Measurements from ENCODE around the gene RHOC.
"Not testable (repeated sequence)": the region's sequence is repeated elsewhere in the genome, so short reads cannot be mapped to it uniquely, and the experiment has no call there.

RHOC gene

GRCh38 chr1:112735752-112736151 is 28.8 kb upstream of the RHOC start:
- FAIRE-seq (no peak), DNase-seq (ENCODE audit: insufficient read length, low spot score) (no peak)

GRCh38 chr1:112731451-112731850 is 24.5 kb upstream of the RHOC start:
- TF ChIP-seq CTCF (IDR thresholded peaks at IDR 0.05; ENCODE audit: insufficient read depth, missing control alignments), result no peak
- no peak for DNase-seq (ENCODE audit: insufficient read length, low spot score)
- no peak for FAIRE-seq

More at GRCh38 chr1:112735752-112736151, 28.8 kb upstream of the RHOC start:
- no peak for TF ChIP-seq CTCF (IDR thresholded peaks at IDR 0.05; ENCODE audit: insufficient read depth, missing control alignments)

GRCh38 chr1:112729909-112730308 is 23.0 kb upstream of the RHOC start:
- DNase-seq (ENCODE audit: insufficient read length, low spot score), result no peak
- no peak for FAIRE-seq
- TF ChIP-seq CTCF (IDR thresholded peaks at IDR 0.05; ENCODE audit: insufficient read depth, missing control alignments), result no peak

- DNase-seq (ENCODE audit: insufficient read length, low spot score); FAIRE-seq: not testable (repeated sequence)
These were observed 22.1 kb upstream of the RHOC start for GRCh38 chr1:112729011-112729410.

- FAIRE-seq; DNase-seq (ENCODE audit: insufficient read length, low spot score): not testable (repeated sequence)
These were observed 21.5 kb upstream of the RHOC start for GRCh38 chr1:112728306-112728971.

GRCh38 chr1:112727716-112728115 is 20.8 kb upstream of the RHOC start:
- no peak for DNase-seq (ENCODE audit: insufficient read length, low spot score)
- FAIRE-seq, result no peak
- TF ChIP-seq CTCF (IDR thresholded peaks at IDR 0.05; ENCODE audit: insufficient read depth, missing control alignments), result no peak

GRCh38 chr1:112724240-112724639 is 17.3 kb upstream of the RHOC start:
- not testable (repeated sequence) for FAIRE-seq; DNase-seq (ENCODE audit: insufficient read length, low spot score)

- no peak for DNase-seq (ENCODE audit: insufficient read length, low spot score)
- no peak for FAIRE-seq
- TF ChIP-seq CTCF (IDR thresholded peaks at IDR 0.05; ENCODE audit: insufficient read depth, missing control alignments), result no peak
These were observed 16.5 kb upstream of the RHOC start for GRCh38 chr1:112723511-112723839.
